Calu3 (cell line): ENCODE data around the gene OPCML. TPM values are rescaled to one million over a fixed set of nuclear protein-coding genes. Genes with fewer than 3 reads are reported as not detected.

ENCODE experiments used
- BruUV-seq: library from RNA; stranded (reverse); fragments of 400-500 nt; replicated peaks from 2 replicates; lab custom pipeline; 2021; lab: Mats Ljungman, UMichigan
- CTCF ChIA-PET: fragments of 300-600 bp; sonication (Branson Sonifier 250); formaldehyde crosslinking; loops from one replicate; lab custom pipeline; 2022; ENCODE audit warnings: antibody characterized with exemption; lab: Charles Lee
- DNase-seq: peaks from one replicate; pipeline ENCODE4 v3.0.0; 2022
- H3K27ac Mint-ChIP-seq: one replicate; pipeline ENCODE4 v1.8.0; 2022; ENCODE audit warnings: mixed read lengths; ENCODE audit not compliant: unreplicated experiment
- H3K27me3 Mint-ChIP-seq: one replicate; pipeline ENCODE4 v1.8.0; 2022; ENCODE audit warnings: mixed read lengths; ENCODE audit not compliant: unreplicated experiment
- H3K36me3 Mint-ChIP-seq: one replicate; pipeline ENCODE4 v1.8.0; 2022; ENCODE audit warnings: mild to moderate bottlenecking, moderate library complexity, mixed read lengths; ENCODE audit not compliant: insufficient read depth, unreplicated experiment
- H3K4me1 Mint-ChIP-seq: one replicate; pipeline ENCODE4 v1.8.0; 2022; ENCODE audit warnings: mild to moderate bottlenecking, low read depth, mixed read lengths; ENCODE audit not compliant: unreplicated experiment
- H3K4me3 Mint-ChIP-seq: one replicate; pipeline ENCODE4 v1.8.0; 2022; ENCODE audit warnings: mild to moderate bottlenecking, low read depth, moderate library complexity, mixed read lengths; ENCODE audit not compliant: unreplicated experiment
- H3K9me3 Mint-ChIP-seq: one replicate; pipeline ENCODE4 v1.8.0; 2022; ENCODE audit warnings: low read depth, mixed read lengths; ENCODE audit not compliant: unreplicated experiment
- CTCF ChIP-seq: fragments of 200-600 bp; IDR thresholded peaks from one replicate; pipeline ENCODE4 v1.8.0; 2022; ENCODE audit warnings: antibody characterized with exemption; ENCODE audit not compliant: unreplicated experiment
- intact Hi-C: fragments of 100-400 bp; cut with micrococcal nuclease; formaldehyde crosslinking; loops from one replicate; pipeline ENCODE4 v1.10.0; 2022; ENCODE audit not compliant: unreplicated experiment
- total RNA-seq: library from RNA; stranded (reverse); gene quantifications from 2 replicates; pipeline ENCODE4 v1.2.3, GENCODE V29; 2022

OPCML gene
- total RNA-seq, 1 experiment from 2014 or later = not detected

GRCh38 chr11:132632641-132633124 is 899.6 kb downstream of the OPCML start:
- intact Hi-C loops = no loop called here
- Mint-ChIP-seq H3K27ac (no peak overlapping the region), H3K9me3 (peaks cover 13% of the 10 kb centered on the region), H3K27me3 (no peaks in the 10 kb centered on the region), H3K4me1 (no peaks in the 10 kb centered on the region), H3K36me3 (no peaks in the 10 kb centered on the region), H3K4me3 (no peak overlapping the region)
- DNase-seq = no peak
- CTCF ChIA-PET = no interaction called here
- BruUV-seq = no TSS peak
- no peak for TF ChIP-seq CTCF

- TF ChIP-seq CTCF = no peak
- H3K4me3 Mint-ChIP-seq = no peak overlapping the region
- H3K27me3 Mint-ChIP-seq = no peaks in the 10 kb centered on the region
- no TSS peak for BruUV-seq
- CTCF ChIA-PET = no interaction called here
- intact Hi-C loops = no loop called here
- H3K36me3 Mint-ChIP-seq = no peaks in the 10 kb centered on the region
- no peaks in the 10 kb centered on the region for H3K4me1 Mint-ChIP-seq
- no peak for DNase-seq
- peaks cover 13% of the 10 kb centered on the region for H3K9me3 Mint-ChIP-seq
- no peak overlapping the region for H3K27ac Mint-ChIP-seq
Measured at GRCh38 chr11:132631989-132632388, 900.3 kb downstream of the OPCML start.

GRCh38 chr11:132627981-132628380 is 904.3 kb downstream of the OPCML start:
- H3K9me3 Mint-ChIP-seq = peaks cover 21% of the 10 kb centered on the region
- DNase-seq = no peak
- H3K36me3 Mint-ChIP-seq = no peaks in the 10 kb centered on the region
- TF ChIP-seq CTCF = no peak
- intact Hi-C loops = no loop called here
- H3K4me3 Mint-ChIP-seq = no peak overlapping the region
- BruUV-seq = no TSS peak
- no peaks in the 10 kb centered on the region for H3K27me3 Mint-ChIP-seq
- no peaks in the 10 kb centered on the region for H3K4me1 Mint-ChIP-seq
- no peak overlapping the region for H3K27ac Mint-ChIP-seq
- CTCF ChIA-PET = no interaction called here

GRCh38 chr11:132626446-132626845 is 905.9 kb downstream of the OPCML start:
- no peak for TF ChIP-seq CTCF
- CTCF ChIA-PET = no interaction called here
- H3K36me3 Mint-ChIP-seq = no peaks in the 10 kb centered on the region
- no peak overlapping the region for H3K4me3 Mint-ChIP-seq
- no peaks in the 10 kb centered on the region for H3K27me3 Mint-ChIP-seq
- no peak for DNase-seq
- no peak overlapping the region for H3K27ac Mint-ChIP-seq
- intact Hi-C loops = no loop called here
- H3K9me3 Mint-ChIP-seq = peaks cover 25% of the 10 kb centered on the region
- H3K4me1 Mint-ChIP-seq = no peaks in the 10 kb centered on the region
- no TSS peak for BruUV-seq
